ENCODE results near the gene B4GALT6.

- TF ChIP-seq CTCF (IDR thresholded peaks at IDR 0.05) (no peak), POLR2A (IDR thresholded peaks at IDR 0.05) (no peak), POLR2AphosphoS5 (IDR thresholded peaks at IDR 0.05) (no peak)
These were observed 35.1 kb upstream of the B4GALT6 start for GRCh38 chr18:31719363-31720006.
